ENCODE data around the gene FBN1.

DNA sequence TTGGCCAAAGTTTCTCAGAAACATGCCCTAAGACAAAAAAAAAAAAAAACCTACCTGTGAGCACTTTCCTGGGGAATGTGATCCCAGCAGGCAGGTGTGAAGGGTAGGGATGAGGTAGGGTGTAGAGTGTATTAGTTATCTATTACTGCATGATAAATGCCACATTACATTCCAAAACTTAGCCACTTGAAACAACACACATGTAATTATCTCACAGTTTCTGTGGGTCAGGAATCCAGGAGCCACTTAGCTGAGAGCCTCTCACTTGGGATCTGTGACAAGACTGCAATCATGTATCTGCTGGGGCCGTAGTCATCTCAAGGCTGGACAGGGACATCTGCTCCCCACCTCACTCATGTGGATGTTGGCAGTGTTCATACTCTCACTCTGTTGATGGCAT, 18.9 kb upstream of the FBN1 start:
- TF ChIP-seq POLR2AphosphoS5 (IDR thresholded peaks at IDR 0.05), result no peak
- TF ChIP-seq CTCF (IDR thresholded peaks at IDR 0.05), result no peak
